ENCODE results near the gene JMJD1C.
"Not testable (repeated sequence)": the region's sequence is repeated elsewhere in the genome, so short reads cannot be mapped to it uniquely, and the experiment has no call there.

- TF ChIP-seq, protein P1, sequence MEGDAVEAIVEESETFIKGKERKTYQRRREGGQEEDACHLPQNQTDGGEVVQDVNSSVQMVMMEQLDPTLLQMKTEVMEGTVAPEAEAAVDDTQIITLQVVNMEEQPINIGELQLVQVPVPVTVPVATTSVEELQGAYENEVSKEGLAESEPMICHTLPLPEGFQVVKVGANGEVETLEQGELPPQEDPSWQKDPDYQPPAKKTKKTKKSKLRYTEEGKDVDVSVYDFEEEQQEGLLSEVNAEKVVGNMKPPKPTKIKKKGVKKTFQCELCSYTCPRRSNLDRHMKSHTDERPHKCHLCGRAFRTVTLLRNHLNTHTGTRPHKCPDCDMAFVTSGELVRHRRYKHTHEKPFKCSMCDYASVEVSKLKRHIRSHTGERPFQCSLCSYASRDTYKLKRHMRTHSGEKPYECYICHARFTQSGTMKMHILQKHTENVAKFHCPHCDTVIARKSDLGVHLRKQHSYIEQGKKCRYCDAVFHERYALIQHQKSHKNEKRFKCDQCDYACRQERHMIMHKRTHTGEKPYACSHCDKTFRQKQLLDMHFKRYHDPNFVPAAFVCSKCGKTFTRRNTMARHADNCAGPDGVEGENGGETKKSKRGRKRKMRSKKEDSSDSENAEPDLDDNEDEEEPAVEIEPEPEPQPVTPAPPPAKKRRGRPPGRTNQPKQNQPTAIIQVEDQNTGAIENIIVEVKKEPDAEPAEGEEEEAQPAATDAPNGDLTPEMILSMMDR (IDR thresholded peaks at IDR 0.05) = not testable (repeated sequence)
- not testable (repeated sequence) for TF ChIP-seq POLR2A (IDR thresholded peaks at IDR 0.05)
Measured at GRCh38 chr10:63292847-63293246, 172.9 kb downstream of the JMJD1C start.
